Epithelial cell of esophagus (primary cell): Measurements from ENCODE around the gene NPIPB13.
"Not testable (repeated sequence)": the region's sequence is repeated elsewhere in the genome, so short reads cannot be mapped to it uniquely, and the experiment has no call there.

Source experiments
- DNase-seq: peaks from one replicate; pipeline ENCODE4 v3.0.0; 2010; ENCODE audit warnings: low read depth
- H3K4me3 ChIP-seq: 2 replicates; pipeline ENCODE4 v1.5.1; 2011; ENCODE audit warnings: mild to moderate bottlenecking, low read length, control low read depth

Gene NPIPB13

GRCh38 chr16:30248379-30248778 lies at the start of gene NPIPB13:
NPIPB13 (minus strand) TSS chr16:30248479; CDS start chr16:30245573, 2,906 bp downstream.
- DNase-seq, H3K4me3 ChIP-seq: not testable (repeated sequence)

- not testable (repeated sequence) for DNase-seq, H3K4me3 ChIP-seq
Measured at GRCh38 chr16:30282357-30282756, 34.1 kb upstream of the NPIPB13 start.

- not testable (repeated sequence) for DNase-seq, H3K4me3 ChIP-seq
Measured at GRCh38 chr16:30278523-30278922, 30.2 kb upstream of the NPIPB13 start.

- not testable (repeated sequence) for DNase-seq, H3K4me3 ChIP-seq
Measured at GRCh38 chr16:30217082-30217481, 31.2 kb downstream of the NPIPB13 start.

GRCh38 chr16:30211414-30211813 lies 36.9 kb downstream of the NPIPB13 start:
- H3K4me3 ChIP-seq, DNase-seq: not testable (repeated sequence)

GRCh38 chr16:30209032-30209431 lies 39.2 kb downstream of the NPIPB13 start:
- not testable (repeated sequence) for H3K4me3 ChIP-seq, DNase-seq

GRCh38 chr16:30207063-30207704 lies 41.1 kb downstream of the NPIPB13 start:
- H3K4me3 ChIP-seq, DNase-seq: not testable (repeated sequence)

GRCh38 chr16:30206252-30206651 lies 42.0 kb downstream of the NPIPB13 start:
- not testable (repeated sequence) for H3K4me3 ChIP-seq, DNase-seq

- H3K4me3 ChIP-seq, result peak overlapping the region; percentile 20
- not testable (repeated sequence) for DNase-seq
Measured at GRCh38 chr16:30205541-30206236, 42.6 kb downstream of the NPIPB13 start.

- H3K4me3 ChIP-seq, DNase-seq: not testable (repeated sequence)
Measured at GRCh38 chr16:30199608-30200343, 48.5 kb downstream of the NPIPB13 start.

- not testable (repeated sequence) for DNase-seq, H3K4me3 ChIP-seq
Measured at GRCh38 chr16:30199049-30199448, 49.2 kb downstream of the NPIPB13 start, which contains the start of gene SULT1A3. SULT1A3 (plus strand) TSS chr16:30199255; CDS start chr16:30200729, 1,474 bp downstream.
